Vagina (tissue), 2 donors: ENCODE data around the gene PCNT. TPM values are rescaled to one million over a fixed set of nuclear protein-coding genes. Genes with fewer than 3 reads are reported as not detected.
"Not testable (repeated sequence)": the region's sequence is repeated elsewhere in the genome, so short reads cannot be mapped to it uniquely, and the experiment has no call there.

Experiments
- DNase-seq, 2 donors: peaks; one replicate each; pipeline ENCODE4 v3.0.0-alpha.2; 2017; ENCODE audit errors: extremely low spot score in 2 of 2
- H3K27ac ChIP-seq: fragments of 200-600 bp; sonication (generic); one replicate; pipeline ENCODE4 v1.5.1; 2019
- H3K27me3 ChIP-seq: fragments of 200-600 bp; sonication (generic); one replicate; pipeline ENCODE4 v1.5.1; 2019
- H3K36me3 ChIP-seq, 2 donors: fragments of 200-600 bp; sonication (generic); one replicate each; pipeline ENCODE4 v1.5.1; 2017 to 2019
- H3K4me1 ChIP-seq: fragments of 200-600 bp; sonication (generic); one replicate; pipeline ENCODE4 v1.5.1; 2019
- H3K4me3 ChIP-seq, 2 donors: fragments of 200-600 bp; sonication (generic); 1 replicate in 1 of 2; 2 replicates in 1 of 2; pipeline ENCODE4 v1.5.1; 2016 to 2019
- H3K9me3 ChIP-seq: fragments of 200-600 bp; sonication (generic); one replicate; pipeline ENCODE4 v1.5.1; 2019
- POLR2A ChIP-seq, 2 donors: fragments of 450-650 bp; IDR thresholded peaks; one replicate each; pipeline ENCODE4 v1.6.1; 2017; ENCODE audit warnings: antibody characterized with exemption in 2 of 2, mild to moderate bottlenecking in 2 of 2, moderate library complexity in 2 of 2
- POLR2AphosphoS5 ChIP-seq, 2 donors: sonication (generic); formaldehyde crosslinking; IDR thresholded peaks; one replicate each; pipeline ENCODE4 v1.9.0; 2017; ENCODE audit warnings: antibody characterized with exemption in 2 of 2, mild to moderate bottlenecking in 2 of 2, low read depth in 1 of 2; ENCODE audit not compliant: insufficient read depth in 1 of 2
- intact Hi-C: fragments of 100-400 bp; cut with DNase I; formaldehyde crosslinking; loops from one replicate; pipeline ENCODE4 v1.15.1; 2023
- total RNA-seq: library from RNA; depleted of rRNA; stranded (reverse); fragments of >200 nt; gene quantifications from one replicate; pipeline ENCODE4 v1.2.3, GENCODE V29; 2016
- TF ChIP-seq, protein P1 (sequence below), 3 experiments: fragments of 450-650 bp in 2 of 3; fragments of 200-600 bp in 1 of 3; sonication (generic) in 1 of 3; IDR thresholded peaks; one replicate each; pipeline ENCODE4 v1.5.1; 2017 to 2019; ENCODE audit warnings: antibody characterized with exemption in 3 of 3, mild to moderate bottlenecking in 2 of 3, moderate library complexity in 2 of 3

PCNT gene
- total RNA-seq, 1 donor from 2014 or later = 35.8 TPM

DNA sequence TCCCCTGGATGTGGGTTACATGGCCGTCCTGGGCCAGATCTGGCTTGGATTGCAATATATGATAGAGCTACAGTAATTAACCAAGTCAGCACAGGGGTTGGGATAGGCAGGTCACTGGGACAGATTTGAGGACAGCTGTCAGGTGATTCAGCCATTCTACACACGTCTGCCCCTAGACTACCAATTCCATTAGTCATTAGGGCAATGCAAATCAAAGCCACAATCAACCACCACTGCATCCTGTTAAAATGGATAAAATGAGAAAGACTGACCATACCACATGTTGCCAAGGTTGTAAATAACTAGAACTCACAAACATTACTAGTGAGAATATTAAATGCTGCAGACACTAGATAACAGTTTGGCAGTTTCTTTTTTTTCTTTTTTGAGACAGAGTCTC lies 16.3 kb upstream of the PCNT start:
- no peak overlapping the region for H3K4me3 ChIP-seq
- TF ChIP-seq, protein P1, sequence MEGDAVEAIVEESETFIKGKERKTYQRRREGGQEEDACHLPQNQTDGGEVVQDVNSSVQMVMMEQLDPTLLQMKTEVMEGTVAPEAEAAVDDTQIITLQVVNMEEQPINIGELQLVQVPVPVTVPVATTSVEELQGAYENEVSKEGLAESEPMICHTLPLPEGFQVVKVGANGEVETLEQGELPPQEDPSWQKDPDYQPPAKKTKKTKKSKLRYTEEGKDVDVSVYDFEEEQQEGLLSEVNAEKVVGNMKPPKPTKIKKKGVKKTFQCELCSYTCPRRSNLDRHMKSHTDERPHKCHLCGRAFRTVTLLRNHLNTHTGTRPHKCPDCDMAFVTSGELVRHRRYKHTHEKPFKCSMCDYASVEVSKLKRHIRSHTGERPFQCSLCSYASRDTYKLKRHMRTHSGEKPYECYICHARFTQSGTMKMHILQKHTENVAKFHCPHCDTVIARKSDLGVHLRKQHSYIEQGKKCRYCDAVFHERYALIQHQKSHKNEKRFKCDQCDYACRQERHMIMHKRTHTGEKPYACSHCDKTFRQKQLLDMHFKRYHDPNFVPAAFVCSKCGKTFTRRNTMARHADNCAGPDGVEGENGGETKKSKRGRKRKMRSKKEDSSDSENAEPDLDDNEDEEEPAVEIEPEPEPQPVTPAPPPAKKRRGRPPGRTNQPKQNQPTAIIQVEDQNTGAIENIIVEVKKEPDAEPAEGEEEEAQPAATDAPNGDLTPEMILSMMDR (IDR thresholded peaks at IDR 0.05) = no peak
- TF ChIP-seq POLR2A (IDR thresholded peaks at IDR 0.05) (no peak), POLR2AphosphoS5 (IDR thresholded peaks at IDR 0.05; ENCODE audit: insufficient read depth in 1 of 2, low read depth in 1 of 2) (no peak)
- no peaks in the 10 kb centered on the region for H3K36me3 ChIP-seq
- no peaks in the 10 kb centered on the region for H3K27me3 ChIP-seq
- no peaks in the 10 kb centered on the region for H3K4me1 ChIP-seq
- no peak for DNase-seq
- H3K27ac ChIP-seq = no peak overlapping the region
- no peaks in the 10 kb centered on the region for H3K9me3 ChIP-seq
- intact Hi-C loops = no loop called here

DNA sequence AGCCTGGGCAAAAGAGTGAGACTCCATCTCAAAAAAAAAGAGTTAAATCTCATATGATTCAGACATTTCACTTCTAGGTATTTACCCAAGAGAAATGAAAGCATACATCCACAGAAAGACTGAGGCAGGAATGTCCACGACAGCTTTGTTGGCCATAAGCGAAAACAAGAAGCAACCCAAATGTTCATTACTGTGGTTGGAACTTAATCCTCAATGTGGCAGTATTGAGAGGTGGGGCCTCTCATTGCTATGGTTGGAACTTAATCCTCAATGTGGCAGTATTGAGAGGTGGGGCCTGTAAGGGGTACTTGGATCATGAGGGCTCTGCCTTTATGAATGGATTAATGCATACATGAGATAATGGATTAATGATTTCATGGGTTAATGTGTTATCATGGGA lies 15.5 kb upstream of the PCNT start:
- Histone ChIP-seq H3K27ac (no peak overlapping the region), H3K27me3 (no peaks in the 10 kb centered on the region), H3K4me1 (no peaks in the 10 kb centered on the region), H3K4me3 (no peak overlapping the region), H3K36me3 (no peaks in the 10 kb centered on the region), H3K9me3 (no peaks in the 10 kb centered on the region)
- no peak for DNase-seq
- intact Hi-C loops = no loop called here
- TF ChIP-seq, protein P1 (IDR thresholded peaks at IDR 0.05) = no peak
- TF ChIP-seq POLR2AphosphoS5 (IDR thresholded peaks at IDR 0.05; ENCODE audit: insufficient read depth in 1 of 2, low read depth in 1 of 2) (no peak), POLR2A (IDR thresholded peaks at IDR 0.05) (no peak)

DNA sequence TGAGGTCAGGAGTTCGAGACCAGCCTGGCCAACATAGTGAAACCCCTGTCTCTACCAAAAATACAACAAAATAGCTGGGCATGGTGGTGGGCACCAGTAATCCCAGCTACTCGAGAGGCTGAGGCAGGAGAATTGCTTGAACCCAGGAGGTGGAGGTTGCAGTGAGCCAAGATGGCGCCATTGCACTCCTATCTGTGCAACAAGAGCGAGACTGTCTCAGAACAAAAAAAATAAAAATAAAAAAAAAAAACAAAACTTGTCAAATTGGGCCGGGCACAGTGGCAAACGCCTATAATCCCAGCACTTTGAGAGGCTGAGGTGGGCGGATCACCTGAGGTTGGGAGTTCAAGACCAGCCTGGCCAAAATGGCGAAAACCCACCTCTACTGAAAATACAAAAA lies 13.7 kb upstream of the PCNT start:
- H3K9me3 ChIP-seq, H3K4me3 ChIP-seq, DNase-seq, H3K27me3 ChIP-seq, H3K27ac ChIP-seq, H3K36me3 ChIP-seq, H3K4me1 ChIP-seq, intact Hi-C loops: not testable (repeated sequence)

DNA sequence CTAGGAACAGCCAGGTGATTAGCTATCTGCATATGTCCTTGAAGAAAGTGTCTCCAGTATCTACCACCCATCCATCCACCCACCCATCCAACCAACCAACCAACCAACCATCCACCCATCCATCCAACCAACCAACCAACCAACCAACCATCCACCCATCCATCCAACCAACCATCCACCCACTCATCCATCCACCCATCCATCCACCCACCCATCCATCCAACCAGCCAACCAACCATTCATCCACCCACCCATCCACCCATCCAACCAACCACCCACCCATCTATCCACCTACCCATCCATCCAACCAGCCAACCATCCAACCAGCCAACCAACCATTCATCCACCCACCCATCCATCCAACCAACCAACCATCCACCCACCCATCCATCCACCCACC lies 12.4 kb upstream of the PCNT start:
- Histone ChIP-seq H3K4me3 (no peak overlapping the region), H3K4me1 (no peaks in the 10 kb centered on the region), H3K9me3 (no peaks in the 10 kb centered on the region), H3K27ac (no peak overlapping the region), H3K27me3 (no peaks in the 10 kb centered on the region), H3K36me3 (no peaks in the 10 kb centered on the region)
- intact Hi-C loops = no loop called here
- DNase-seq = no peak
- TF ChIP-seq POLR2A (IDR thresholded peaks at IDR 0.05) = no peak
- TF ChIP-seq POLR2AphosphoS5 (IDR thresholded peaks at IDR 0.05; ENCODE audit: insufficient read depth in 1 of 2, low read depth in 1 of 2) = no peak
- TF ChIP-seq, protein P1 (IDR thresholded peaks at IDR 0.05) = no peak

DNA sequence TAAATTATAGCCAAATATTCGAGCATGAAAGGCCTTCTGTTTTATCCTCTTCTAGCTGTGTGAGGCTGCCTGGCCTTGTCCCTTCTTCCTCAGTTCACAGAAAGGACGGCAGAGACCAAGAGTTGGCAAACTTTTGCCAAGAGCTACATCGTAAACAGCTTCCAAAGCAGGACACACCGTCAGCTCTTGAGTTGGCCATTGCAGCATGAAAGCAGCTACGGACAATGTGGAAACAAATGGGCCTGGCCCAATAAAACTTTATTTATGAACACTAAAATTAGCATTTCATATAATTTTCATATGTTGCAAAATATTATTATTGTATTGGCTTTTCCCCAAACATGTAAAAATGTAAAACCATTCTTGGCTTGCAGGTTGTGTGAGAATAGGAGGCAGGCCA lies 11.0 kb upstream of the PCNT start:
- Histone ChIP-seq H3K27me3 (no peaks in the 10 kb centered on the region), H3K27ac (no peak overlapping the region), H3K4me3 (no peak overlapping the region), H3K9me3 (no peaks in the 10 kb centered on the region), H3K4me1 (no peaks in the 10 kb centered on the region), H3K36me3 (no peaks in the 10 kb centered on the region)
- TF ChIP-seq, protein P1 (IDR thresholded peaks at IDR 0.05) = no peak
- TF ChIP-seq POLR2A (IDR thresholded peaks at IDR 0.05) (no peak), POLR2AphosphoS5 (IDR thresholded peaks at IDR 0.05; ENCODE audit: insufficient read depth in 1 of 2, low read depth in 1 of 2) (no peak)
- no peak for DNase-seq
- intact Hi-C loops = no loop called here
